Embryonic facial prominence (tissue), 1 donor: ENCODE data around the gene PRLH.
"Not testable (repeated sequence)": the region's sequence is repeated elsewhere in the genome, so short reads cannot be mapped to it uniquely, and the experiment has no call there.

Experiments
- DNase-seq: peaks from one replicate; pipeline ENCODE4 v3.0.0-alpha.2; 2016; ENCODE audit errors: extremely low spot score

PRLH gene

GRCh38 chr2:237600205-237600846 lies 34.0 kb downstream of the PRLH start:
- DNase-seq: no peak

- no peak for DNase-seq
Measured at GRCh38 chr2:237601453-237602116, 35.2 kb downstream of the PRLH start.

GRCh38 chr2:237602409-237602808 lies 36.0 kb downstream of the PRLH start:
- no peak for DNase-seq

- no peak for DNase-seq
Measured at GRCh38 chr2:237603049-237603717, 36.8 kb downstream of the PRLH start.

- peak; percentile 38 for DNase-seq
Measured at GRCh38 chr2:237603718-237604362, 37.5 kb downstream of the PRLH start.

- DNase-seq: no peak
Measured at GRCh38 chr2:237604391-237604790, 38.0 kb downstream of the PRLH start.

- no peak for DNase-seq
Measured at GRCh38 chr2:237604960-237605359, 38.6 kb downstream of the PRLH start.

GRCh38 chr2:237606522-237606921 lies 40.1 kb downstream of the PRLH start:
- not testable (repeated sequence) for DNase-seq

GRCh38 chr2:237612527-237613357 lies 46.4 kb downstream of the PRLH start:
- DNase-seq: no peak

GRCh38 chr2:237613679-237614078 lies 47.3 kb downstream of the PRLH start:
- no peak for DNase-seq

GRCh38 chr2:237614151-237614720 lies 47.9 kb downstream of the PRLH start:
- DNase-seq: no peak

- no peak for DNase-seq
Measured at GRCh38 chr2:237615631-237616249, 49.4 kb downstream of the PRLH start.

GRCh38 chr2:237616373-237616733 lies 50.0 kb downstream of the PRLH start:
- no peak for DNase-seq
